ENCODE measurements around the gene FCRL5. TPM values are rescaled to one million over a fixed set of nuclear protein-coding genes. Genes with fewer than 3 reads are reported as not detected.

FCRL5 gene
- 3.5 TPM for polyA plus RNA-seq (2012; ENCODE audit: low read depth, missing spikeins)

GRCh38 chr1:157551694-157552693 is at the start of gene FCRL5:
Gene FCRL5 (minus strand): TSS chr1:157552515. CDS start chr1:157552362, 153 bp downstream.
- TF ChIP-seq SPI1 (IDR thresholded peaks at IDR 0.05; ENCODE audit: low read depth, low read length) = peak; percentile 96
- no peak for TF ChIP-seq POLR2A (IDR thresholded peaks at IDR 0.05; ENCODE audit: low read depth, low read length)
- DNase-seq (ENCODE audit: insufficient read length, low spot score) (no peak), FAIRE-seq (no peak)

- TF ChIP-seq POLR2AphosphoS5 (IDR thresholded peaks at IDR 0.05; ENCODE audit: low read depth, low read length) = no peak
- no peak for TF ChIP-seq POU2F2 (IDR thresholded peaks at IDR 0.05; ENCODE audit: low read depth, low read length)
- FAIRE-seq (no peak), DNase-seq (ENCODE audit: insufficient read length, low spot score) (no peak)
Measured at GRCh38 chr1:157600236-157600635, 47.9 kb upstream of the FCRL5 start.

GRCh38 chr1:157597959-157598667 is 45.8 kb upstream of the FCRL5 start, which contains the start of gene FCRL4:
Gene FCRL4 (minus strand): TSS chr1:157598085. CDS start chr1:157597944, 141 bp downstream.
- TF ChIP-seq SPI1 (IDR thresholded peaks at IDR 0.05; ENCODE audit: low read depth, low read length) = peak; percentile 46; the same call in 1 of the 2 replicates
- TF ChIP-seq TAF1 (IDR thresholded peaks at IDR 0.05; ENCODE audit: low read depth, low read length) = no peak
- FAIRE-seq (peak; percentile 52), DNase-seq (ENCODE audit: insufficient read length, low spot score) (no peak)

- TF ChIP-seq POLR2AphosphoS5 (IDR thresholded peaks at IDR 0.05; ENCODE audit: low read depth, low read length) = no peak
- no peak for TF ChIP-seq PAX5 (IDR thresholded peaks at IDR 0.05; ENCODE audit: insufficient read depth, low read length, severe bottlenecking)
- no peak for TF ChIP-seq TAF1 (IDR thresholded peaks at IDR 0.05; ENCODE audit: low read depth, low read length)
- TF ChIP-seq POLR2A (IDR thresholded peaks at IDR 0.05; ENCODE audit: low read depth, low read length) = no peak
- no peak for TF ChIP-seq SPI1 (IDR thresholded peaks at IDR 0.05; ENCODE audit: low read depth, low read length)
- TF ChIP-seq POU2F2 (IDR thresholded peaks at IDR 0.05; ENCODE audit: low read depth, low read length) = no peak
- peak; percentile 76 for FAIRE-seq
- no peak for DNase-seq (ENCODE audit: insufficient read length, low spot score)
Measured at GRCh38 chr1:157596384-157596783, 44.1 kb upstream of the FCRL5 start.

- TF ChIP-seq SPI1 (IDR thresholded peaks at IDR 0.05; ENCODE audit: low read depth, low read length) = peak; percentile 97
- peak; percentile 78 for TF ChIP-seq POU2F2 (IDR thresholded peaks at IDR 0.05; ENCODE audit: low read depth, low read length)
- TF ChIP-seq TAF1 (IDR thresholded peaks at IDR 0.05; ENCODE audit: low read depth, low read length) = no peak
- DNase-seq (ENCODE audit: insufficient read length, low spot score) = no peak
- FAIRE-seq = peak; percentile 96
Measured at GRCh38 chr1:157595356-157595755, 43.0 kb upstream of the FCRL5 start.

GRCh38 chr1:157585984-157586383 is 33.7 kb upstream of the FCRL5 start:
- no peak for FAIRE-seq
- no peak for DNase-seq (ENCODE audit: insufficient read length, low spot score)

GRCh38 chr1:157584503-157584902 is 32.2 kb upstream of the FCRL5 start:
- TF ChIP-seq POU2F2 (IDR thresholded peaks at IDR 0.05; ENCODE audit: low read depth, low read length) = no peak
- TF ChIP-seq PAX5 (IDR thresholded peaks at IDR 0.05; ENCODE audit: insufficient read depth, low read length, severe bottlenecking) = no peak
- TF ChIP-seq POLR2AphosphoS5 (IDR thresholded peaks at IDR 0.05; ENCODE audit: low read depth, low read length) = no peak
- FAIRE-seq (no peak), DNase-seq (ENCODE audit: insufficient read length, low spot score) (no peak)

More at GRCh38 chr1:157585984-157586383, 33.7 kb upstream of the FCRL5 start:
- no peak for TF ChIP-seq TAF1 (IDR thresholded peaks at IDR 0.05; ENCODE audit: low read depth, low read length)
- TF ChIP-seq PAX5 (IDR thresholded peaks at IDR 0.05; ENCODE audit: insufficient read depth, low read length, severe bottlenecking) = no peak
- no peak for TF ChIP-seq SPI1 (IDR thresholded peaks at IDR 0.05; ENCODE audit: low read depth, low read length)
- TF ChIP-seq POLR2A (IDR thresholded peaks at IDR 0.05; ENCODE audit: low read depth, low read length) = no peak
- TF ChIP-seq POLR2AphosphoS5 (IDR thresholded peaks at IDR 0.05; ENCODE audit: low read depth, low read length) = no peak
- TF ChIP-seq POU2F2 (IDR thresholded peaks at IDR 0.05; ENCODE audit: low read depth, low read length) = no peak

GRCh38 chr1:157580828-157581210 is 28.5 kb upstream of the FCRL5 start:
- no peak for FAIRE-seq
- no peak for TF ChIP-seq POU2F2 (IDR thresholded peaks at IDR 0.05; ENCODE audit: low read depth, low read length)
- TF ChIP-seq PAX5 (IDR thresholded peaks at IDR 0.05; ENCODE audit: insufficient read depth, low read length, severe bottlenecking) = no peak
- no peak for TF ChIP-seq SPI1 (IDR thresholded peaks at IDR 0.05; ENCODE audit: low read depth, low read length)
- no peak for TF ChIP-seq POLR2AphosphoS5 (IDR thresholded peaks at IDR 0.05; ENCODE audit: low read depth, low read length)
- no peak for TF ChIP-seq TAF1 (IDR thresholded peaks at IDR 0.05; ENCODE audit: low read depth, low read length)
- TF ChIP-seq POLR2A (IDR thresholded peaks at IDR 0.05; ENCODE audit: low read depth, low read length) = no peak
- DNase-seq (ENCODE audit: insufficient read length, low spot score) = no peak

- no peak for DNase-seq (ENCODE audit: insufficient read length, low spot score)
- TF ChIP-seq POLR2AphosphoS5 (IDR thresholded peaks at IDR 0.05; ENCODE audit: low read depth, low read length) (no peak), TAF1 (IDR thresholded peaks at IDR 0.05; ENCODE audit: low read depth, low read length) (no peak), POLR2A (IDR thresholded peaks at IDR 0.05; ENCODE audit: low read depth, low read length) (no peak), SPI1 (IDR thresholded peaks at IDR 0.05; ENCODE audit: low read depth, low read length) (no peak), POU2F2 (IDR thresholded peaks at IDR 0.05; ENCODE audit: low read depth, low read length) (no peak)
- FAIRE-seq = peak; percentile 84
Measured at GRCh38 chr1:157580179-157580827, 28.0 kb upstream of the FCRL5 start.

Data from GM12891 (cell line).